GM18526 (cell line): ENCODE results near the gene CBLN3.

ENCODE experiments used
- POLR2A ChIP-seq: IDR thresholded peaks from 3 replicates; pipeline ENCODE4 v1.6.1; 2011; ENCODE audit not compliant: insufficient read length; ENCODE audit errors: extremely low read depth

The CBLN3 gene

GRCh38 chr14:24382064-24382371, 47.5 kb downstream of the CBLN3 start:
- TF ChIP-seq POLR2A, result no peak

GRCh38 chr14:24381363-24382063, 48.0 kb downstream of the CBLN3 start:
- TF ChIP-seq POLR2A, result no peak

DNA sequence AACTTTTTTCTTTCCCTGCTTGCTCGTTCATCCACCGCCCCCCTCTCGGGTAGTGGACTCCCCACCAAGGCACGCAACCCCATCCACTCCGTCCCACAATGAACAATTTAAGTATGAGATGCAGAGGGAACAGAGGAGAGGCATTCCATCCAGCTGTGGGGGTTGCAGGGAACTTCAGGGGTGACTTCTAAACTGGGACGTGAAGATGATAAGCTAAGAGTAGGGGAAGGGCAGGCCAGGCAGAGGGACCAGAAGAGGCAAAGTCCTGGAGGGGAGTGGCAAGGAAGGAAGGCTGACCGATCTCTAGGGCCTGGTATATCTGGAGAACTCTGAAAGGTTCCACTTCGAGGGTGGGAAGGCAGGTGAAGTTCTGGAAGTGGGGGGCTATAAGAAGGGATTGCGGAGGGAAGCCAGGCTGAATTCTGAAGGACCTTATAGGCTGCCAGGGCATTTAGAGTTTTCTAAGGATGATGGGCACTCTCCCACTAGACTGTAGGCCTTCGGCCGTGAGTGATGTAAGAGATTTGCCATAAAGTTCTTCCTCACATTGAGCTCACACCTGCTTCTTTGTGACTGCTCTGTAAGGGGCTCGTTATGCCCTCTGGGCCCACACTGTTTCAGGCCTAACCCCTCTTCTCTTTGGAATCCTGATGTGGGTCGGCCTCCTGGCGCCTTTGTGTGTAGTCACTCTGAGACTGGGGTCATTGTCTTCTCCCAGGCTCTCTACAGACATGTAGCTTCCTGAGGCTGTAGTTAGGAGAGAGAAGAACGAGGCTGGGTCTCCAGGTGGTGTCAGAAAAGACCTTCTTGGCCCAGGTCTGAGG, 49.3 kb downstream of the CBLN3 start:
- TF ChIP-seq POLR2A, result no peak

GRCh38 chr14:24378981-24379906, 50.2 kb downstream of the CBLN3 start:
- no peak for TF ChIP-seq POLR2A

GRCh38 chr14:24378327-24378726, 51.1 kb downstream of the CBLN3 start:
- no peak for TF ChIP-seq POLR2A

- no peak for TF ChIP-seq POLR2A
Observed at GRCh38 chr14:24377657-24378056, 51.8 kb downstream of the CBLN3 start.

DNA sequence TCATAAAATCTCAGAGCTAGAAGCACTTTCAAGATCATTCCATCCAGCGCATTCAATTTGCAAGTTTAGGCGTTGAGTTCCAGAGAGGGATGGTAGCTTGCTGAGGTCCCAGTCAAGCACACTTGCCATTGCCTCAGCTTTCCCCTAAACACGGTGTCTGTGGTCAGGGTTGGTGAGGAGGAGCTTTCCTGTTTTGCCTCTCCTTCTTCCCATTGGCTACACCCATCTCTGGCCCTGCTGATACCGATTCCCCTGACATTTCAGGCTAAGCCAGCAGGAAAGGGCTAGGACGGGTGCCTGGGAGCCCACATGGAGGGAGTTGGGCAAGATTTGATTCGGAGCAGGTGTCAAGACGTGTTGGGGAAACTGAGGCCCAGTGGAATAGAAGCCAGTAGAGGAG, 52.3 kb downstream of the CBLN3 start:
- TF ChIP-seq POLR2A, result no peak
